Measurements from ENCODE around the gene COG5.

GRCh38 chr7:107528461-107528860, 35.3 kb downstream of the COG5 start:
- TF ChIP-seq CTCF (conservative IDR thresholded peaks at IDR 0.05; ENCODE audit: low read depth, low read length) (no peak), CEBPB (IDR thresholded peaks at IDR 0.05; ENCODE audit: low read depth, low read length) (no peak), RAD21 (IDR thresholded peaks at IDR 0.05; ENCODE audit: low read length) (no peak), RCOR1 (IDR thresholded peaks at IDR 0.05; ENCODE audit: insufficient replicate concordance, low read length) (no peak), MAFK (IDR thresholded peaks at IDR 0.05; ENCODE audit: low read depth, low read length) (no peak), ELK1 (IDR thresholded peaks at IDR 0.05; ENCODE audit: borderline replicate concordance, low read depth, low read length) (no peak)

Measured in IMR-90 (cell line).